K562 (cell line): ENCODE measurements around the gene MMP7. TPM values are rescaled to one million over a fixed set of nuclear protein-coding genes. Genes with fewer than 3 reads are reported as not detected.
A peak's percentile ranks its signal among the peaks of the same experiment; 100 is the strongest.

ENCODE experiments used
- ATAC-seq: fragments of 200-7000 bp; cut with Tn5 transposase; 3 replicates; pipeline ENCODE4 v1.9.1; 2020; ENCODE audit warnings: moderate library complexity
- BruUV-seq: library from RNA; stranded (reverse); fragments of 400-500 nt; replicated peaks from 2 replicates; lab custom pipeline; 2021; lab: Mats Ljungman, UMichigan
- CTCF ChIA-PET: fragments of 300-600 bp; formaldehyde crosslinking; extraction: SDS; loops from one replicate; lab custom pipeline; 2021; ENCODE audit warnings: low intra/inter-chr PET ratio; lab: Yijun Ruan, JAX
- POLR2A ChIA-PET: fragments of 300-600, 350-650 bp; sonication (Branson Sonifier 250); formaldehyde crosslinking; extraction: SDS; loops from one replicate; lab custom pipeline; 2021; ENCODE audit warnings: antibody characterized with exemption, inconsistent platforms; lab: Yijun Ruan, JAX
- DNase-seq, 4 experiments: peaks; one replicate each; pipeline versions ENCODE4 v3.0.0 to v3.0.0-alpha.2; 2011 to 2018; ENCODE audit warnings: low spot score in 3 of 4, mixed read lengths in 3 of 4; ENCODE audit errors: extremely low read depth in 1 of 4
- FAIRE-seq: peaks from 2 replicates; lab custom pipeline; 2011; peaks lifted over from hg19 to GRCh38; lab: Jason Lieb, UNC
- H2AFZ ChIP-seq: 2 replicates; pipeline ENCODE4 v1.6.0; 2011; ENCODE audit warnings: low read depth, low read length, control low read depth, inconsistent platforms
- H3K27ac ChIP-seq: fragments of 200-600 bp; 3 replicates; pipeline ENCODE4 v1.8.0; 2011; ENCODE audit warnings: low read depth, mild to moderate bottlenecking, control low read depth, inconsistent platforms, low read length, moderate library complexity, mixed read lengths; ENCODE audit errors: extremely low read depth
- H3K27me3 ChIP-seq, 2 experiments: fragments of 300-600 bp in 1 of 2; 2 replicates in 1 of 2; 3 replicates in 1 of 2; pipeline versions ENCODE4 v1.6.0 to v1.8.0; 2011; ENCODE audit warnings: inconsistent platforms in 2 of 2, low read length in 2 of 2, mild to moderate bottlenecking in 1 of 2, mixed read lengths in 1 of 2, moderate library complexity in 1 of 2; ENCODE audit not compliant: control insufficient read depth in 2 of 2, insufficient read depth in 2 of 2
- H3K36me3 ChIP-seq: fragments of 300-600 bp; 3 replicates; pipeline ENCODE4 v1.8.0; 2011; ENCODE audit warnings: mild to moderate bottlenecking, low read length, inconsistent platforms; ENCODE audit not compliant: control insufficient read depth, insufficient read depth
- H3K4me1 ChIP-seq, 2 experiments: fragments of 200-600 bp in 1 of 2; replicated peaks in 1 of 2; 2 replicates in 1 of 2; 3 replicates in 1 of 2; pipeline versions ENCODE4 v1.5.1 to v1.8.0; 2011; ENCODE audit warnings: inconsistent platforms in 2 of 2, low read length in 2 of 2, mild to moderate bottlenecking in 1 of 2, mixed read lengths in 1 of 2, moderate library complexity in 1 of 2; ENCODE audit not compliant: control insufficient read depth in 2 of 2, insufficient read depth in 2 of 2
- H3K4me2 ChIP-seq: 2 replicates; pipeline ENCODE4 v1.6.1; 2011; ENCODE audit warnings: low read length, control low read depth, inconsistent platforms, mixed read lengths; ENCODE audit not compliant: insufficient read depth
- H3K4me3 ChIP-seq: fragments of 200-600 bp; sonication (generic), shearing (Covaris generic); 2 replicates; pipeline ENCODE4 v1.5.1; 2016; ENCODE audit warnings: control low read depth, inconsistent platforms
- H3K79me2 ChIP-seq: fragments of 200-600 bp; 3 replicates; pipeline ENCODE4 v1.8.0; 2011; ENCODE audit warnings: low read length, inconsistent platforms; ENCODE audit not compliant: control insufficient read depth, insufficient read depth
- H3K9ac ChIP-seq, 2 experiments: 2 replicates each; pipeline versions ENCODE4 v1.6.0 to v1.6.1; 2011; ENCODE audit warnings: low read depth in 2 of 2, low read length in 2 of 2, control low read depth in 1 of 2, inconsistent platforms in 1 of 2, mild to moderate bottlenecking in 1 of 2, mixed read lengths in 1 of 2; ENCODE audit not compliant: insufficient read depth in 1 of 2
- H3K9me1 ChIP-seq: one replicate; pipeline ENCODE4 v1.6.0; 2011; ENCODE audit warnings: inconsistent platforms, mild to moderate bottlenecking, low read length, moderate library complexity; ENCODE audit not compliant: control insufficient read depth, insufficient read depth
- H3K9me3 ChIP-seq: replicated peaks from 2 replicates; pipeline ENCODE4 v1.5.1; 2011; ENCODE audit warnings: low read depth, low read length, inconsistent platforms; ENCODE audit not compliant: control insufficient read depth, insufficient read depth
- H4K20me1 ChIP-seq: replicated peaks from 2 replicates; pipeline ENCODE4 v1.6.1; 2011; ENCODE audit warnings: low read length, inconsistent platforms, mixed read lengths; ENCODE audit not compliant: control insufficient read depth, insufficient read depth
- CTCF ChIP-seq, 3 experiments: IDR thresholded peaks in 2 of 3; conservative IDR thresholded peaks in 1 of 3; 2 replicates each; pipeline ENCODE4 v1.5.1; 2011 to 2012; ENCODE audit warnings: low read length in 3 of 3, mild to moderate bottlenecking in 3 of 3, control low read depth in 2 of 3, improper control_type of control experiment in 1 of 3, inconsistent platforms in 1 of 3, low read depth in 1 of 3, mixed read lengths in 1 of 3, moderate library complexity in 1 of 3; ENCODE audit not compliant: insufficient read depth in 2 of 3
- HNRNPL ChIP-seq: fragments of 200-400 bp; formaldehyde crosslinking; IDR thresholded peaks from 2 replicates; pipeline ENCODE4 v1.6.1; 2017; ENCODE audit warnings: low read depth, mild to moderate bottlenecking, low read length
- RAD21 ChIP-seq, 2 experiments: fragments of 250-450 bp in 1 of 2; fragments of 450-650 bp in 1 of 2; sonication (Bioruptor Pico) in 1 of 2; formaldehyde crosslinking in 1 of 2; IDR thresholded peaks in 1 of 2; conservative IDR thresholded peaks in 1 of 2; 2 replicates each; pipeline versions ENCODE4 v1.4.0 to v1.8.0; 2020 to 2022; ENCODE audit warnings: mild to moderate bottlenecking in 2 of 2, moderate library complexity in 1 of 2
- ZEB2 ChIP-seq: fragments of 450-650 bp; IDR thresholded peaks from 2 replicates; pipeline ENCODE4 v1.6.1; 2016
- ZNF780A ChIP-seq: fragments of 250-450 bp; sonication (Bioruptor Pico); IDR thresholded peaks from 2 replicates; pipeline ENCODE4 v1.5.0; 2021; ENCODE audit warnings: mild to moderate bottlenecking
- WGBS: fragments of 100-300 bp; shearing (Covaris generic); methylation state at CpG from one replicate; pipeline ENCODE4 v1.1.6; 2016; ENCODE audit warnings: low coverage, mixed read lengths; ENCODE audit not compliant: insufficient coverage; ENCODE audit errors: missing lambda C conversion rate; 5-methylcytosine and 5-hydroxymethylcytosine counted together
- in situ Hi-C: fragments of 300-500 bp; cut with MboI; formaldehyde crosslinking; loops from 4 replicates; pipeline ENCODE4 v1.15.0; 2018; ENCODE audit warnings: inconsistent platforms, mixed read lengths
- intact Hi-C: fragments of 100-400 bp; cut with micrococcal nuclease; formaldehyde crosslinking; loops from 2 replicates; pipeline ENCODE4 v1.14.2; 2022
- polyA plus RNA-seq, 8 experiments: library from polyadenylated mRNA; depleted of rRNA in 4 of 8; stranded (reverse) in 5 of 8; unstranded in 3 of 8; fragments of >200 nt; fragmentation: Nextera tagmentation in 2 of 8; fragmentation: Illumina TruSeq in 1 of 8; extraction: Ambion mirVana in 2 of 8; extraction: Trizol in 1 of 8; gene quantifications; 2 replicates each; pipeline versions ENCODE4 v1.2.1 to v1.2.3, GENCODE V29; 2011 to 2014; ENCODE audit warnings: inconsistent platforms in 1 of 8, missing spikeins in 1 of 8
- total RNA-seq, 7 experiments: library from RNA; depleted of rRNA in 6 of 7; stranded (reverse); fragments of >200 nt in 6 of 7; fragmentation: Illumina TruSeq in 2 of 7; extraction: Trizol in 2 of 7; gene quantifications; 2 replicates each; pipeline versions ENCODE4 v1.2.1 to v1.2.3, GENCODE V29; 2011 to 2021; ENCODE audit warnings: low replicate concordance in 1 of 7

MMP7 gene
- total and polyA plus RNA-seq, 9 of the 15 experiments (the other 6 are each of a cell fraction or from before 2014, with no cell fraction given), result 0.13 TPM; not detected in 8

- TF ChIP-seq HNRNPL, result no peak
Observed at GRCh38 chr11:102538932-102539331, 8.4 kb upstream of the MMP7 start (continued).

DNA sequence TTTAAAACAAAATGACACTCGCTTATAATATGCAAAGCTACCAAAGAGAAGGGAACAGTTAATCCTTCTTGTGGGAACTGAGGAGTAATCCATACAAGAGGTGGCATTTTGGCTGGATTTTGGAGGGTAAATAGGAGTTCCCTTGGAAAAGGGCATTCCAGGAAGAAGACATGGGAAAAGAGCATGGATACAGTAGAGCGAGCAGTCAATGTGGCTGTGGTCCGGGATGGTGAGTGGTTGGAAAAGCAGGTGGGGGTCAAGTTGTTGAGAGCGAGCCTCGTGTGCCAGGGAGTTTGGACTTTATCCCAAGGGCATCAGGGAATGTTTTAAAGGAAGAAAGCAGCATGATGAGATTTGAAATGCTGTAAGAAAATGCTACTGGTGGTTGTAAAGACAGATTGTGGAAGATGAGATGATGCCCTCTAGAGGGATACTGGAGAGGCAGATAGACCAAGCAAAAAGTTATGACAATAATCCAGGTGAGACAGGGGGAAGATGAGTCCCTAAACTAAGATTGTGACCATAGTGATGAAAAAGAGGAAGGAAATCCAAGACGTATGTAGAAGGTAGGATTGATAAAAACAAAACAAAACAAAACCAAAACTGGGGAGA is 3.8 kb upstream of the MMP7 start:
- intact Hi-C loops, result no loop called here
- WGBS, result 2% methylated on average over 6 of the region's 6 CpGs
- H3K36me3 ChIP-seq, result no peaks in the 10 kb centered on the region
- ATAC-seq, result 0 out of 3 replicates have a peak, but pooled peaks have one; percentile 35
- H3K9ac ChIP-seq, result no peak overlapping the region
- TF ChIP-seq CTCF (IDR thresholded peaks at IDR 0.05 in 2 of 3, conservative IDR thresholded peaks at IDR 0.05 in 1 of 3; ENCODE audit: insufficient read depth in 2 of 3, low read depth in 1 of 3, low read length in 3 of 3) (peak; percentile 3 to 34 (median 34); a peak in 3 of 6 replicates), ZEB2 (0 out of 2 replicates have a peak, but pooled peaks have one; percentile 31), RAD21 (CRISPR knock-in tag; conservative IDR thresholded peaks at IDR 0.05 in 1 of 2, IDR thresholded peaks at IDR 0.05 in 1 of 2) (peak; percentile 20 to 43; a peak in 2 of 4 replicates), ZNF780A (CRISPR knock-in tag) (no peak)
- TF ChIP-seq, all 486 proteins: peak for 3
- Histone ChIP-seq H3K79me2 (no peaks in the 10 kb centered on the region), H3K27ac (no peak overlapping the region), H3K4me3 (no peak overlapping the region), H3K9me3 (no peaks in the 10 kb centered on the region), H2AFZ (no peak overlapping the region), H3K9me1 (no peaks in the 10 kb centered on the region), H3K4me2 (no peak overlapping the region), H4K20me1 (no peaks in the 10 kb centered on the region), H3K27me3 (peaks cover 0 to 5% of the 10 kb centered on the region in 2 experiments; a peak in 2 of 5 replicates), H3K4me1 (no peaks in the 10 kb centered on the region)
- DNase-seq (peak in 1 of 4 experiments; percentile 4), FAIRE-seq (peak; percentile 54)
- CTCF ChIA-PET, result no interaction called here
- POLR2A ChIA-PET, result no interaction called here
- BruUV-seq, result no TSS peak
- in situ Hi-C loops, result no loop called here
